B cell (primary cell): ENCODE results near the gene NMUR2. TPM values are rescaled to one million over a fixed set of nuclear protein-coding genes. Genes with fewer than 3 reads are reported as not detected.

Experiments
- ATAC-seq: fragments of 200-7000 bp; cut with Tn5 transposase; one replicate; pipeline ENCODE4 v1.10.0; 2021; ENCODE audit warnings: low read depth, mild to moderate bottlenecking, moderate number of reproducible peaks, moderate library complexity
- CTCF ChIA-PET: fragments of 350-600 bp; sonication (Branson Sonifier 250); formaldehyde crosslinking; loops from one replicate; lab custom pipeline; 2021; ENCODE audit warnings: antibody characterized with exemption, inconsistent platforms; lab: Charles Lee
- POLR2A ChIA-PET: fragments of 350-600 bp; sonication (Branson Sonifier 250); formaldehyde crosslinking; loops from one replicate; lab custom pipeline; 2021; ENCODE audit warnings: antibody characterized with exemption; lab: Charles Lee
- DNase-seq: peaks from one replicate; pipeline ENCODE4 v3.0.0; 2013
- H2AFZ ChIP-seq: 2 replicates; pipeline ENCODE4 v1.6.1; 2012; ENCODE audit warnings: mild to moderate bottlenecking, low read depth, low read length; ENCODE audit not compliant: insufficient read depth, poor library complexity, severe bottlenecking
- H3K27ac ChIP-seq, 2 donors: 1 replicate in 1 of 2; 2 replicates in 1 of 2; pipeline ENCODE4 v1.5.1; 2012 to 2013; ENCODE audit warnings: low read length in 2 of 2, mild to moderate bottlenecking in 2 of 2, moderate library complexity in 1 of 2
- H3K27me3 ChIP-seq, 4 experiments: fragments of 200-600 bp in 1 of 4; sonication (generic) in 1 of 4; replicated peaks in 1 of 4; 1 replicate in 2 of 4; 2 replicates in 2 of 4; pipeline versions ENCODE4 v1.6.1 to v1.7.0; 2013 to 2016; ENCODE audit warnings: low read length in 3 of 4, mild to moderate bottlenecking in 2 of 4, mixed read lengths in 1 of 4, moderate library complexity in 1 of 4; ENCODE audit not compliant: insufficient read depth in 4 of 4, control insufficient read depth in 3 of 4; ENCODE audit errors: control extremely low read depth in 1 of 4
- H3K36me3 ChIP-seq, 2 experiments: replicated peaks in 1 of 2; 1 replicate in 1 of 2; 2 replicates in 1 of 2; pipeline versions ENCODE4 v1.6.1 to v1.7.1; 2013; ENCODE audit warnings: low read length in 1 of 2; ENCODE audit not compliant: insufficient read depth in 2 of 2, control insufficient read depth in 1 of 2; ENCODE audit errors: control extremely low read depth in 1 of 2, extremely low read depth in 1 of 2
- H3K4me1 ChIP-seq, 2 donors: fragments of 200-600 bp in 1 of 2; sonication (generic) in 1 of 2; 1 replicate in 1 of 2; 2 replicates in 1 of 2; pipeline versions ENCODE4 v1.5.1 to v1.6.1; 2013 to 2017; ENCODE audit warnings: low read length in 2 of 2; ENCODE audit not compliant: control insufficient read depth in 2 of 2, insufficient read depth in 2 of 2
- H3K4me2 ChIP-seq: replicated peaks from 2 replicates; pipeline ENCODE3; 2012; ENCODE audit warnings: mild to moderate bottlenecking, low read depth, low read length; ENCODE audit not compliant: poor library complexity, severe bottlenecking
- H3K4me3 ChIP-seq, 5 experiments: fragments of 200-600 bp in 1 of 5; sonication (generic) in 1 of 5; 1 replicate in 3 of 5; 2 replicates in 2 of 5; pipeline versions ENCODE4 v1.5.1 to v1.7.0; 2011 to 2016; ENCODE audit warnings: low read length in 4 of 5, mild to moderate bottlenecking in 4 of 5, low read depth in 2 of 5, control low read depth in 1 of 5, moderate library complexity in 1 of 5; ENCODE audit not compliant: insufficient read depth in 1 of 5; ENCODE audit errors: control extremely low read depth in 1 of 5, extremely low read depth in 1 of 5
- H3K79me2 ChIP-seq: fragments of 200-600 bp; sonication (generic); one replicate; pipeline ENCODE4 v1.6.0; 2016; ENCODE audit warnings: low read length; ENCODE audit not compliant: control insufficient read depth, insufficient read depth
- H3K9ac ChIP-seq: fragments of 200-600 bp; sonication (generic); 2 replicates; pipeline ENCODE4 v1.6.1; 2017; ENCODE audit warnings: mild to moderate bottlenecking, low read length, moderate library complexity
- H3K9me3 ChIP-seq, 3 donors: one replicate each; pipeline versions ENCODE4 v1.6.1 to v1.7.1; 2013; ENCODE audit warnings: low read length in 2 of 3; ENCODE audit not compliant: control insufficient read depth in 2 of 3, insufficient read depth in 1 of 3; ENCODE audit errors: control extremely low read depth in 1 of 3
- H4K20me1 ChIP-seq: 2 replicates; pipeline ENCODE4 v1.6.0; 2012; ENCODE audit warnings: mild to moderate bottlenecking, low read length; ENCODE audit not compliant: insufficient read depth, control insufficient read depth, poor library complexity, severe bottlenecking
- H3K27ac Mint-ChIP-seq: one replicate; pipeline ENCODE4 v1.8.0; 2021; ENCODE audit warnings: mixed read lengths
- H3K27me3 Mint-ChIP-seq: one replicate; pipeline ENCODE4 v1.8.0; 2021; ENCODE audit warnings: mixed read lengths
- H3K4me1 Mint-ChIP-seq: one replicate; pipeline ENCODE4 v1.8.0; 2021; ENCODE audit warnings: mixed read lengths
- H3K4me3 Mint-ChIP-seq: one replicate; pipeline ENCODE4 v1.8.0; 2021; ENCODE audit warnings: mixed read lengths
- H3K9me3 Mint-ChIP-seq: one replicate; pipeline ENCODE4 v1.8.0; 2022; ENCODE audit warnings: mixed read lengths; ENCODE audit not compliant: insufficient read depth
- CTCF ChIP-seq: fragments of 200-600 bp; IDR thresholded peaks from one replicate; pipeline ENCODE4 v1.8.0; 2022; ENCODE audit warnings: antibody characterized with exemption, mild to moderate bottlenecking
- EZH2 ChIP-seq: IDR thresholded peaks from 2 replicates; pipeline ENCODE4 v1.6.1; 2012; ENCODE audit warnings: borderline replicate concordance, low read depth, mild to moderate bottlenecking, moderate library complexity, low read length; ENCODE audit not compliant: insufficient read depth, poor library complexity, severe bottlenecking
- WGBS: methylation state at CpG from one replicate; pipeline ENCODE4 v1.1.5; 2013; ENCODE audit warnings: missing lambda C conversion rate; ENCODE audit not compliant: insufficient coverage; 5-methylcytosine and 5-hydroxymethylcytosine counted together
- intact Hi-C: fragments of 100-400 bp; cut with micrococcal nuclease; formaldehyde crosslinking; loops from one replicate; pipeline ENCODE4 v1.10.0; 2022
- polyA plus RNA-seq: library from polyadenylated mRNA; depleted of rRNA; stranded (reverse); fragments of >200 nt; gene quantifications from 2 replicates; pipeline ENCODE4 v1.2.3, GENCODE V29; 2012
- total RNA-seq, 2 donors: library from RNA; stranded (reverse); fragments of 120-200 nt in 1 of 2; gene quantifications; 1 replicate in 1 of 2; 2 replicates in 1 of 2; pipeline versions ENCODE4 v1.2.3 to v1.2.4, GENCODE V29; 2013 to 2022

Gene NMUR2
- total and polyA plus RNA-seq, 2 donors (not counting 1 experiment from before 2014, with no cell fraction given) = not detected

GRCh38 chr5:152400846-152401245 is 4.2 kb downstream of the NMUR2 start:
- Mint-ChIP-seq H3K4me3 (no peak overlapping the region), H3K27ac (no peak overlapping the region), H3K4me1 (no peaks in the 10 kb centered on the region), H3K9me3 (no peaks in the 10 kb centered on the region), H3K27me3 (peaks cover 3% of the 10 kb centered on the region)
- ChIA-PET POLR2A (no interaction called here), CTCF (no interaction called here)
- WGBS = no CpG with 5 or more reads among the region's 2 CpGs
- no peak overlapping the region for H3K4me3 ChIP-seq
- H3K79me2 ChIP-seq = no peaks in the 10 kb centered on the region
- H3K36me3 ChIP-seq = no peaks in the 10 kb centered on the region
- H3K4me2 ChIP-seq = no peak overlapping the region
- ATAC-seq (no peak), DNase-seq (no peak)
- no peak for TF ChIP-seq CTCF
- TF ChIP-seq EZH2 = no peak
- H4K20me1 ChIP-seq = no peaks in the 10 kb centered on the region
- intact Hi-C loops = no loop called here
- H3K9ac ChIP-seq = no peak overlapping the region
- no peaks in the 10 kb centered on the region for H3K4me1 ChIP-seq
- no peak overlapping the region for H3K27ac ChIP-seq
- H2AFZ ChIP-seq = no peak overlapping the region
- peaks cover 0 to 3% (median 0%) of the 10 kb centered on the region in 3 donors for H3K9me3 ChIP-seq
- H3K27me3 ChIP-seq = no peaks in the 10 kb centered on the region

- ATAC-seq (no peak), DNase-seq (no peak)
- Histone ChIP-seq H3K9ac (no peak overlapping the region), H3K4me3 (no peak overlapping the region), H3K36me3 (no peaks in the 10 kb centered on the region), H3K4me2 (no peak overlapping the region), H3K27ac (no peak overlapping the region), H3K4me1 (no peaks in the 10 kb centered on the region), H2AFZ (no peak overlapping the region), H3K9me3 (no peaks in the 10 kb centered on the region), H3K79me2 (no peaks in the 10 kb centered on the region), H4K20me1 (no peaks in the 10 kb centered on the region), H3K27me3 (no peaks in the 10 kb centered on the region)
- POLR2A ChIA-PET = no interaction called here
- Mint-ChIP-seq H3K27me3 (peaks cover 6% of the 10 kb centered on the region), H3K9me3 (no peaks in the 10 kb centered on the region), H3K4me3 (no peak overlapping the region), H3K27ac (no peak overlapping the region), H3K4me1 (no peaks in the 10 kb centered on the region)
- TF ChIP-seq EZH2 = no peak
- TF ChIP-seq CTCF = no peak
- intact Hi-C loops = no loop called here
- CTCF ChIA-PET = no interaction called here
- no CpG with 5 or more reads among the region's 1 CpG for WGBS
These were observed 7.5 kb downstream of the NMUR2 start for GRCh38 chr5:152397581-152397980.
